Tibial nerve (tissue), 4 donors: ENCODE data around the gene TRHDE. TPM values are rescaled to one million over a fixed set of nuclear protein-coding genes. Genes with fewer than 3 reads are reported as not detected.

Experiments
- DNase-seq, 2 donors: peaks; one replicate each; pipeline ENCODE4 v3.0.0-alpha.2; 2019; ENCODE audit warnings: low spot score in 2 of 2
- H3K27ac ChIP-seq, 4 donors: fragments of 200-600 bp; sonication (generic) in 3 of 4; one replicate each; pipeline ENCODE4 v1.5.1; 2017 to 2019; ENCODE audit warnings: mild to moderate bottlenecking in 1 of 4
- H3K27me3 ChIP-seq, 2 donors: fragments of 200-600 bp; sonication (generic) in 1 of 2; one replicate each; pipeline versions ENCODE4 v1.5.1 to v1.6.0; 2017 to 2019
- H3K36me3 ChIP-seq, 3 donors: fragments of 200-600 bp; sonication (generic); one replicate each; pipeline ENCODE4 v1.5.1; 2018 to 2019
- H3K4me1 ChIP-seq, 4 donors: fragments of 200-600 bp; sonication (generic) in 3 of 4; one replicate each; pipeline ENCODE4 v1.5.1; 2017 to 2019
- H3K4me3 ChIP-seq, 4 donors: fragments of 200-600 bp; sonication (generic) in 3 of 4; one replicate each; pipeline ENCODE4 v1.5.1; 2017 to 2019; ENCODE audit warnings: mild to moderate bottlenecking in 1 of 4, moderate library complexity in 1 of 4
- H3K9me3 ChIP-seq, 4 donors: fragments of 200-600 bp; sonication (generic) in 3 of 4; one replicate each; pipeline ENCODE4 v1.5.1; 2017 to 2019
- EP300 ChIP-seq, 2 donors: sonication (generic); formaldehyde crosslinking; IDR thresholded peaks; one replicate each; pipeline ENCODE4 v1.6.1; 2017; ENCODE audit warnings: antibody characterized with exemption in 2 of 2, mild to moderate bottlenecking in 1 of 2
- POLR2A ChIP-seq, 2 donors: fragments of 450-650 bp; IDR thresholded peaks; one replicate each; pipeline ENCODE4 v1.6.1; 2017; ENCODE audit warnings: antibody characterized with exemption in 2 of 2, mild to moderate bottlenecking in 2 of 2, moderate library complexity in 2 of 2
- WGBS, 2 donors: methylation state at CpG; one replicate each; pipeline ENCODE4 v1.1.5; 2018; 5-methylcytosine and 5-hydroxymethylcytosine counted together
- total RNA-seq, 4 donors: library from RNA; depleted of rRNA; stranded (reverse); fragments of >200 nt; gene quantifications; one replicate each; pipeline ENCODE4 v1.1.0, GENCODE V29; 2016
- TF ChIP-seq, protein P1 (sequence below), 5 experiments: fragments of 200-600 bp in 3 of 5; fragments of 450-650 bp in 2 of 5; sonication (generic) in 3 of 5; IDR thresholded peaks; one replicate each; pipeline ENCODE4 v1.5.1; 2016 to 2019; ENCODE audit warnings: antibody characterized with exemption in 5 of 5, mild to moderate bottlenecking in 3 of 5, moderate library complexity in 2 of 5

Gene TRHDE
- total RNA-seq, 4 donors from 2014 or later, result 0.98 to 11.1 (median 2.8) TPM

DNA sequence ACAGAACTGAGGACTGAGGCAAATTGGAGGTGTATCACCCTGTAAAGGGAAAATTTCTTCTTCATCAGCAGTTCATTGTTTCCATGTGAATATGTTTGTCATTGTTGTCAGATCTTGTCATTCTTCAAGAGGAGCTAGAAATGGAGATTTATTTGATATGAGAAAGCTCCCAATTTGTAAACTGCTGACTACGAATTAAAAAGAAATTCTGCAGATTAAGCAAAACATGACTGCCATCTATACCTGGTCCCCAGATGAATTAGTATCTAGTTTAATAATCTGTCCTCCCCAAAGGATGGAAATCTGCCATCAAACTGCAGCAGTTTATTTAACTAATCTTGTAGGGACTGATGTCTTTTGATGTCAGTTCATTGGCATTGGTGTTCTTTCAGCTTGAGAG lies 162.8 kb downstream of the TRHDE start:
- Histone ChIP-seq H3K27me3 (no peaks in the 10 kb centered on the region), H3K4me1 (no peaks in the 10 kb centered on the region), H3K27ac (no peak overlapping the region), H3K9me3 (no peaks in the 10 kb centered on the region), H3K36me3 (no peaks in the 10 kb centered on the region), H3K4me3 (no peak overlapping the region)
- DNase-seq, result no peak
- WGBS, 2 donors, result 81 to 94% methylated on average over 1 of the region's 1 CpG
- TF ChIP-seq POLR2A (IDR thresholded peaks at IDR 0.05) (no peak), EP300 (IDR thresholded peaks at IDR 0.05) (no peak)
- TF ChIP-seq, protein P1, sequence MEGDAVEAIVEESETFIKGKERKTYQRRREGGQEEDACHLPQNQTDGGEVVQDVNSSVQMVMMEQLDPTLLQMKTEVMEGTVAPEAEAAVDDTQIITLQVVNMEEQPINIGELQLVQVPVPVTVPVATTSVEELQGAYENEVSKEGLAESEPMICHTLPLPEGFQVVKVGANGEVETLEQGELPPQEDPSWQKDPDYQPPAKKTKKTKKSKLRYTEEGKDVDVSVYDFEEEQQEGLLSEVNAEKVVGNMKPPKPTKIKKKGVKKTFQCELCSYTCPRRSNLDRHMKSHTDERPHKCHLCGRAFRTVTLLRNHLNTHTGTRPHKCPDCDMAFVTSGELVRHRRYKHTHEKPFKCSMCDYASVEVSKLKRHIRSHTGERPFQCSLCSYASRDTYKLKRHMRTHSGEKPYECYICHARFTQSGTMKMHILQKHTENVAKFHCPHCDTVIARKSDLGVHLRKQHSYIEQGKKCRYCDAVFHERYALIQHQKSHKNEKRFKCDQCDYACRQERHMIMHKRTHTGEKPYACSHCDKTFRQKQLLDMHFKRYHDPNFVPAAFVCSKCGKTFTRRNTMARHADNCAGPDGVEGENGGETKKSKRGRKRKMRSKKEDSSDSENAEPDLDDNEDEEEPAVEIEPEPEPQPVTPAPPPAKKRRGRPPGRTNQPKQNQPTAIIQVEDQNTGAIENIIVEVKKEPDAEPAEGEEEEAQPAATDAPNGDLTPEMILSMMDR (IDR thresholded peaks at IDR 0.05), result no peak

DNA sequence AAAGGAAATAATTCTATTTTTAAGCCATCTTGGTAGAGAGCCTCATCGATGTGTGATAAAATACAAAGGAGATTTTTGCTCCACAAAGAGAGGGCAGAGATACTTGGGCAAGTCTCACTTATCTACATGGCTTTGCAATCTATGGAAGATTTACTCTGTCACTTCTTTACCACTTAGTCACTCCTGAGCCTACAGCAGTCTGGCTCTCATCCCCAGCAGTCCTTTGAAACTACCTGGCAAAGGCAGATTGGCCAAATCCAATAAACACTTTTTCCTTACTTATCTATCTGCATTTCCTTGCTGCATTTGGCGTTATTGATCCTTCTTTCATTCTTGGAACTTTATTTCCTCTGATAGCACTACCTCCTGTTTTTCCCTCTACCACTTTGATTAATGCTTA lies 170.0 kb downstream of the TRHDE start:
- Histone ChIP-seq H3K9me3 (no peaks in the 10 kb centered on the region), H3K27me3 (no peaks in the 10 kb centered on the region), H3K4me1 (no peaks in the 10 kb centered on the region), H3K36me3 (no peaks in the 10 kb centered on the region), H3K4me3 (no peak overlapping the region), H3K27ac (no peak overlapping the region)
- DNase-seq, result no peak
- TF ChIP-seq, protein P1 (IDR thresholded peaks at IDR 0.05), result no peak
- TF ChIP-seq POLR2A (IDR thresholded peaks at IDR 0.05), result no peak
- no peak for TF ChIP-seq EP300 (IDR thresholded peaks at IDR 0.05)
- WGBS, 2 donors, result 94 to 96% methylated on average over 2 of the region's 2 CpGs

DNA sequence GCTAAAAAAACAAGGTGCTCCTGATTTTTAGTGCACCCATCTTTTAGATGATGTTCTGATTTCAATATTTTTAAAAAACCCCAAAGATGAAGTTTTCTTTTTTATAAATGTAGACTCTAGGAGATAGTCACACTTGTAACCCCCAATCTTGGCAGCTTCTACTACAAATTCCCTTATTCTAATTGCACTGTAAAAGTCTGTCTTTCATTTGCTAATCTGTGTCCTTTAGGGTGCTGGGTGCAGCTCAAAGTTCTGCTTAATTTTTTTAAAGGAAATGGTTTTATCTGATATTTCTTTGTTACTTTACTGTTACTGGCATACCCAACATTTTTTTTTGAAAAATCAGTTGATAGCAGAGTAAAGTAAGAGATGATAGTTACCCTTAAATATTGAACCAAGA lies 172.0 kb downstream of the TRHDE start:
- Histone ChIP-seq H3K27me3 (no peaks in the 10 kb centered on the region), H3K36me3 (no peaks in the 10 kb centered on the region), H3K4me3 (no peak overlapping the region), H3K9me3 (no peaks in the 10 kb centered on the region), H3K27ac (no peak overlapping the region), H3K4me1 (no peaks in the 10 kb centered on the region)
- DNase-seq, result no peak
- TF ChIP-seq POLR2A (IDR thresholded peaks at IDR 0.05), result no peak
- no peak for TF ChIP-seq EP300 (IDR thresholded peaks at IDR 0.05)
- TF ChIP-seq, protein P1 (IDR thresholded peaks at IDR 0.05), result no peak

DNA sequence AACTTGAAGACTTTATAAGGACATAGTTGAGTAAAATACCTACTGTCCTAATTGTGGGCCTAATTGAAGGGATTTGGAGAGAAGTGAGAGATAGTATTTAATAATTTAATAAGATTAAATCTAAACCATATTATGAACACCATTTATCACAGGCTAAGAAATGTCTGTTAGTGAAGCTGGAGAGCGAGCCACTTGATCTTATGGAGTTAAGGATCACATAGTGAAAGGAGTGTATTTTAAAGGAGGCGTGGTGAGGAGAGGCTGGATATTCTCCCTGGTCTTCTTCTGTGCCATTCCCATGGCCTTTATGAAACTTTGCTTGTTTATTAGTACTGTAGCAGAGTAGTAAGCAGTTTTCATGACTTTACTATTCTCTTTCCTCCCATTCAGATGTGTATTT lies 172.4 kb downstream of the TRHDE start:
- TF ChIP-seq POLR2A (IDR thresholded peaks at IDR 0.05), result no peak
- no peak overlapping the region for H3K27ac ChIP-seq
- H3K9me3 ChIP-seq, result no peaks in the 10 kb centered on the region
- H3K4me3 ChIP-seq, result no peak overlapping the region
- H3K4me1 ChIP-seq, result no peaks in the 10 kb centered on the region
- no peaks in the 10 kb centered on the region for H3K27me3 ChIP-seq
- WGBS, 2 donors, result 82 to 83% methylated on average over 2 of the region's 2 CpGs
- no peak for DNase-seq
- no peaks in the 10 kb centered on the region for H3K36me3 ChIP-seq

DNA sequence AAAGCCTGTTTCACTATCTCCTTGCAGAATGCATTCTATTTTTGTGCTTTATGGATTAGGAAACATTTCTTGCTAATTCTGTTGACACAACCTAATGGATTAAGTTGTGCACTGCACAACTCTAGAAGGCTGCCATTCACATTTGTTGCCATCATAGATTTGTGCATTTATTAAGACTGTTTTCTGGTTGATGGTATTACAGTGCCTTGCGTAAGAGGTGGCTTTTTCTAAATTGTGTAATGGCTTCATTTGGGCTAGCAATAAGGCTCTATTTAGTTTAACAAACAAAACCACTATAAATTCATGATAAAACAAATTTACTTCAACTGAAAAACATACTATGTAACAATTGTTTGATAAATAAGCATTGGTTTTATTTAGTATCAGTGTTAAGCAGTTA lies 175.9 kb downstream of the TRHDE start:
- H3K4me1 ChIP-seq, result no peaks in the 10 kb centered on the region
- no peaks in the 10 kb centered on the region for H3K36me3 ChIP-seq
- no peak for TF ChIP-seq POLR2A (IDR thresholded peaks at IDR 0.05)
- no peak for TF ChIP-seq EP300 (IDR thresholded peaks at IDR 0.05)
- H3K27me3 ChIP-seq, result no peaks in the 10 kb centered on the region
- H3K27ac ChIP-seq, result no peak overlapping the region
- no peak for DNase-seq
- 98% methylated on average over 1 of the region's 1 CpG for WGBS, 2 donors
- no peak overlapping the region for H3K4me3 ChIP-seq
- no peaks in the 10 kb centered on the region for H3K9me3 ChIP-seq

DNA sequence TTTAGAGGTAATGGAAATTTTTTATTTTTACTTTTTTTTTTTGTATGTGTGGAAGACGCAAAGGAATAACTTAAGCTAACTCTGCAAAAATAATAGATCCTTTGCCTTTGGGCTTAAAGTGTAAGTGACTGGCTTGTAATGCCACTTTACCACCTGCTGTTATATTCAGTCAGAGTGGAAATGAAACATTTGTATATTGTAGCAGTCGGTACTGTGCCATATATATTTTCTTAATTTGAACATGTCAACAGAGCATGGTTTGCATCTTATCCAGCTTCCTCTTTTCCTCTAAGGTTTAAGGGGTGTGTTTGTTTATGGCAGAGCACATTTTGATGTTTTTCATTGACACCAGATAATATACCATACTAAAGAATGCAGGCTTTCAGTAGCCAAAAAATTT lies 176.6 kb downstream of the TRHDE start:
- Histone ChIP-seq H3K27ac (no peak overlapping the region), H3K9me3 (no peaks in the 10 kb centered on the region), H3K4me1 (no peaks in the 10 kb centered on the region), H3K4me3 (no peak overlapping the region), H3K27me3 (no peaks in the 10 kb centered on the region), H3K36me3 (no peaks in the 10 kb centered on the region)
- no peak for DNase-seq
- TF ChIP-seq, protein P1 (IDR thresholded peaks at IDR 0.05), result no peak
- TF ChIP-seq POLR2A (IDR thresholded peaks at IDR 0.05), result no peak
- TF ChIP-seq EP300 (IDR thresholded peaks at IDR 0.05), result no peak
- 55 to 58% methylated on average over 2 of the region's 2 CpGs for WGBS, 2 donors
